ENCODE measurements around the gene NOL4L. TPM values are rescaled to one million over a fixed set of nuclear protein-coding genes. Genes with fewer than 3 reads are reported as not detected.

Gene NOL4L
- total RNA-seq, 1 donor from 2014 or later: 90.6 TPM

GRCh38 chr20:32539817-32540675 is 45.1 kb downstream of the NOL4L start:
- no peak for TF ChIP-seq CTCF (IDR thresholded peaks at IDR 0.05; ENCODE audit: unreplicated experiment)
- Mint-ChIP-seq H3K4me1 (peaks cover 71% of the 10 kb centered on the region), H3K27ac (peak overlapping the region; percentile 93), H3K4me3 (peak overlapping the region; percentile 4), H3K9me3 (no peaks in the 10 kb centered on the region), H3K27me3 (ENCODE audit: low read depth) (no peaks in the 10 kb centered on the region), H3K36me3 (no peaks in the 10 kb centered on the region)
- no peak for DNase-seq (ENCODE audit: low spot score in 2 of 2, unreplicated experiment in 2 of 2)

DNA sequence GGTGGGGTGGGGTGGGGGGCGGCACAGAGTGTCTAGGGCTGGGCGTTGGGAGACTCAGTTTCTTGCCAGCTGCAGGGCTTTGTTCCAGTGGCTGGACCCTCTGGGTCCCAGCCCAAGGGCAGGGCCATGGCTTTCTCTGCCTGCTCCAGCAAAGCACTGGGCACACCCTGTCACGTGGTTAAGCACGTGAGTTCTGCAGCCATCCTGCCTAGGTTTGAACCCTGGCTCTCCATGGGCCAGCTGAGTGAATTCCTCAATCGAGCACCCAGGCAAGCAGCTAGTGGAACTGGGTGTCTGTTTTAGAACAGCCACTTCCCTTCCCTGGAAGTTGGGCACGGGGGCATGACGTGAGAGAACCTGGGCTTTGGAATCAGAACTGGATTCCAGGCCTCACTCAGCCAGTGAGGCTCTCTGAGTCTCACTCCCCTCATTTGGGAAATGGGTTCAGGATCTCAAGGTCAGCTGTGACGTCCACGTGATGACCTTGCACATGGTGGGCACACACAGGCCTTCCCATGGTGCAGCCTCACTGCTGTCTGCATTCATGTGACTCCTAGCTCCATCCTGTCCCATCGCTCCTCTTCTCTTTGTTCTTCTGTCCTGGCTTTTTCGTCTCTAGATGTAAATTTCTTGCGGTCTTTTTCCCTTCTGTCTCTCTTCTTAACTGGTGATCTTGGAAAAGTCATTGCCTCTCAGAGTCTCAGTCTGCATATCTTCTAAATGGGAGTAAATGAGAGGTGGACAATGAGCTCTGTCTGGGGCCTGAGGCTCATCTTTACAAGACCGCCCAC is 45.9 kb downstream of the NOL4L start:
- no peaks in the 10 kb centered on the region for H3K27me3 Mint-ChIP-seq (ENCODE audit: low read depth)
- no peak for DNase-seq (ENCODE audit: low spot score in 2 of 2, unreplicated experiment in 2 of 2)
- H3K36me3 Mint-ChIP-seq: no peaks in the 10 kb centered on the region
- no peaks in the 10 kb centered on the region for H3K9me3 Mint-ChIP-seq
- peaks cover 69% of the 10 kb centered on the region for H3K4me1 Mint-ChIP-seq
- H3K4me3 Mint-ChIP-seq: peak overlapping the region; percentile 4
- TF ChIP-seq CTCF (IDR thresholded peaks at IDR 0.05; ENCODE audit: unreplicated experiment): no peak
- H3K27ac Mint-ChIP-seq: peak overlapping the region; percentile 93

DNA sequence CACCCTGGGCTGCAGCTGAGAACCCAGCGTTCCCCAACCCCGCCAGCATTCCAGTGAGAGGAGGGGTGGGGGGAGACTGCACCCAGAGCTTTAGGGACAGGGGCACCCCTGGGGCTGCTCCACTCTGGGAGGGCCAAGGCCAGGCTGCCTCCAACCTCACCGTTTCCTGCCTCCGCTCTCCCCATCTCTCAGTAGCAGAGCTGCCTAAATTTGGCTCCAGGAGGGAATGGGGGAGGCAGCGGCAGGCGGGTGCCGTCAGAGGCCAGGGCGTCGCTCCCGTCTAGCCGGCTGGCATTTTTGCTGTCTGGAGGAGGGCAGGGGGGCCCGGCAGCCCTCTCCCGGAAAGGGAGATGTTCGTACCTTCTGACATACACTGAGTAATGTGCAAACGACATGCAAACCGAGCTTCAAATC is 46.6 kb downstream of the NOL4L start:
- peak in 1 of 2 experiments; percentile 74 for DNase-seq (ENCODE audit: low spot score in 2 of 2, unreplicated experiment in 2 of 2)
- no peaks in the 10 kb centered on the region for H3K9me3 Mint-ChIP-seq
- peaks cover 63% of the 10 kb centered on the region for H3K4me1 Mint-ChIP-seq
- H3K27ac Mint-ChIP-seq: peak overlapping the region; percentile 93
- no peak for TF ChIP-seq CTCF (IDR thresholded peaks at IDR 0.05; ENCODE audit: unreplicated experiment)
- H3K4me3 Mint-ChIP-seq: peak overlapping the region; percentile 31
- no peaks in the 10 kb centered on the region for H3K36me3 Mint-ChIP-seq
- no peaks in the 10 kb centered on the region for H3K27me3 Mint-ChIP-seq (ENCODE audit: low read depth)

GRCh38 chr20:32537657-32538525 is 47.2 kb downstream of the NOL4L start:
- Mint-ChIP-seq H3K4me3 (peak overlapping the region; percentile 79), H3K27me3 (ENCODE audit: low read depth) (no peaks in the 10 kb centered on the region), H3K4me1 (peaks cover 62% of the 10 kb centered on the region), H3K9me3 (no peaks in the 10 kb centered on the region), H3K27ac (peak overlapping the region; percentile 99), H3K36me3 (no peaks in the 10 kb centered on the region)
- no peak for DNase-seq (ENCODE audit: low spot score in 2 of 2, unreplicated experiment in 2 of 2)
- TF ChIP-seq CTCF (IDR thresholded peaks at IDR 0.05; ENCODE audit: unreplicated experiment): no peak
